ENCODE results near the gene CHRNA5.
A peak's percentile ranks its signal among the peaks of the same experiment; 100 is the strongest.

The CHRNA5 gene

GRCh38 chr15:78630886-78631633 is 65.7 kb downstream of the CHRNA5 start:
- Mint-ChIP-seq H3K4me3 (no peak overlapping the region), H3K27ac (no peak overlapping the region), H3K4me1 (no peaks in the 10 kb centered on the region), H3K36me3 (peaks cover 6% of the 10 kb centered on the region), H3K27me3 (peaks cover 24% of the 10 kb centered on the region), H3K9me3 (peaks cover 7% of the 10 kb centered on the region)
- DNase-seq (ENCODE audit: low spot score in 2 of 2) (no peak), ATAC-seq (ENCODE audit: low read depth) (no peak)

- H3K4me1 Mint-ChIP-seq: no peaks in the 10 kb centered on the region
- DNase-seq (ENCODE audit: low spot score in 2 of 2): no peak
- H3K27me3 Mint-ChIP-seq: peaks cover 27% of the 10 kb centered on the region
- peaks cover 7% of the 10 kb centered on the region for H3K9me3 Mint-ChIP-seq
- ATAC-seq (ENCODE audit: low read depth): no peak
- H3K36me3 Mint-ChIP-seq: peaks cover 6% of the 10 kb centered on the region
- no peak overlapping the region for H3K4me3 Mint-ChIP-seq
- no peak overlapping the region for H3K27ac Mint-ChIP-seq
These were observed 68.0 kb downstream of the CHRNA5 start for GRCh38 chr15:78633348-78633747.

GRCh38 chr15:78634210-78635145 is 69.2 kb downstream of the CHRNA5 start:
- Mint-ChIP-seq H3K4me1 (no peaks in the 10 kb centered on the region), H3K27ac (no peak overlapping the region), H3K36me3 (peaks cover 6% of the 10 kb centered on the region), H3K9me3 (peaks cover 7% of the 10 kb centered on the region), H3K4me3 (no peak overlapping the region), H3K27me3 (peaks cover 19% of the 10 kb centered on the region)
- DNase-seq (ENCODE audit: low spot score in 2 of 2) (no peak), ATAC-seq (ENCODE audit: low read depth) (no peak)

GRCh38 chr15:78635346-78635745 is 70.0 kb downstream of the CHRNA5 start:
- Mint-ChIP-seq H3K4me1 (no peaks in the 10 kb centered on the region), H3K27ac (no peak overlapping the region), H3K36me3 (peaks cover 6% of the 10 kb centered on the region), H3K9me3 (peaks cover 7% of the 10 kb centered on the region), H3K4me3 (no peak overlapping the region), H3K27me3 (peaks cover 19% of the 10 kb centered on the region)
- no peak for ATAC-seq (ENCODE audit: low read depth)
- DNase-seq (ENCODE audit: low spot score in 2 of 2): no peak

- H3K36me3 Mint-ChIP-seq: peaks cover 6% of the 10 kb centered on the region
- peaks cover 3% of the 10 kb centered on the region for H3K4me1 Mint-ChIP-seq
- ATAC-seq (ENCODE audit: low read depth) (no peak), DNase-seq (ENCODE audit: low spot score in 2 of 2) (no peak)
- peaks cover 20% of the 10 kb centered on the region for H3K27me3 Mint-ChIP-seq
- no peak overlapping the region for H3K27ac Mint-ChIP-seq
- H3K9me3 Mint-ChIP-seq: peaks cover 7% of the 10 kb centered on the region
- H3K4me3 Mint-ChIP-seq: no peak overlapping the region
These were observed 71.1 kb downstream of the CHRNA5 start for GRCh38 chr15:78636378-78636859.

GRCh38 chr15:78637776-78638435 is 72.6 kb downstream of the CHRNA5 start:
- H3K27ac Mint-ChIP-seq: no peak overlapping the region
- H3K36me3 Mint-ChIP-seq: peaks cover 3% of the 10 kb centered on the region
- no peak overlapping the region for H3K4me3 Mint-ChIP-seq
- peaks cover 17% of the 10 kb centered on the region for H3K27me3 Mint-ChIP-seq
- DNase-seq (ENCODE audit: low spot score in 2 of 2): no peak
- H3K4me1 Mint-ChIP-seq: peaks cover 4% of the 10 kb centered on the region
- no peak for ATAC-seq (ENCODE audit: low read depth)
- H3K9me3 Mint-ChIP-seq: peaks cover 4% of the 10 kb centered on the region

GRCh38 chr15:78638658-78639314 is 73.5 kb downstream of the CHRNA5 start:
- no peak overlapping the region for H3K4me3 Mint-ChIP-seq
- peaks cover 4% of the 10 kb centered on the region for H3K4me1 Mint-ChIP-seq
- peak; percentile 29 to 41 for DNase-seq (ENCODE audit: low spot score in 2 of 2)
- H3K9me3 Mint-ChIP-seq: no peaks in the 10 kb centered on the region
- H3K27me3 Mint-ChIP-seq: peaks cover 14% of the 10 kb centered on the region
- H3K27ac Mint-ChIP-seq: no peak overlapping the region
- no peaks in the 10 kb centered on the region for H3K36me3 Mint-ChIP-seq
- ATAC-seq (ENCODE audit: low read depth): peak; percentile 56

- DNase-seq (ENCODE audit: low spot score in 2 of 2) (no peak), ATAC-seq (ENCODE audit: low read depth) (peak; percentile 24)
- Mint-ChIP-seq H3K9me3 (peaks cover 1% of the 10 kb centered on the region), H3K4me1 (peaks cover 4% of the 10 kb centered on the region), H3K36me3 (no peaks in the 10 kb centered on the region), H3K4me3 (peak overlapping the region; percentile 19), H3K27ac (no peak overlapping the region), H3K27me3 (peaks cover 12% of the 10 kb centered on the region)
These were observed 75.3 kb downstream of the CHRNA5 start for GRCh38 chr15:78640527-78641101.

- Mint-ChIP-seq H3K36me3 (no peaks in the 10 kb centered on the region), H3K4me3 (peak within 1 kb of the TSS; percentile 83), H3K27ac (no peak within 1 kb of the TSS), H3K4me1 (peaks cover 4% of the 10 kb centered on the region), H3K9me3 (peaks cover 1% of the 10 kb centered on the region), H3K27me3 (peaks cover 10% of the 10 kb centered on the region)
- ATAC-seq (ENCODE audit: low read depth) (peak; percentile 58), DNase-seq (ENCODE audit: low spot score in 2 of 2) (no peak)
These were observed 75.9 kb downstream of the CHRNA5 start, which contains the start of gene CHRNB4 for GRCh38 chr15:78641102-78641748. CHRNB4 (minus strand) TSS chr15:78641210; CDS start chr15:78641133, 77 bp downstream.

- Mint-ChIP-seq H3K27me3 (peaks cover 10% of the 10 kb centered on the region), H3K4me3 (peak overlapping the region; percentile 83), H3K36me3 (no peaks in the 10 kb centered on the region), H3K4me1 (peaks cover 4% of the 10 kb centered on the region), H3K27ac (no peak overlapping the region), H3K9me3 (peaks cover 1% of the 10 kb centered on the region)
- ATAC-seq (ENCODE audit: low read depth) (no peak), DNase-seq (ENCODE audit: low spot score in 2 of 2) (no peak)
These were observed 76.5 kb downstream of the CHRNA5 start for GRCh38 chr15:78641749-78642275.

- H3K27me3 Mint-ChIP-seq: peaks cover 7% of the 10 kb centered on the region
- no peak for DNase-seq (ENCODE audit: low spot score in 2 of 2)
- H3K36me3 Mint-ChIP-seq: no peaks in the 10 kb centered on the region
- H3K27ac Mint-ChIP-seq: no peak overlapping the region
- no peak overlapping the region for H3K4me3 Mint-ChIP-seq
- H3K9me3 Mint-ChIP-seq: peaks cover 1% of the 10 kb centered on the region
- H3K4me1 Mint-ChIP-seq: peaks cover 4% of the 10 kb centered on the region
- ATAC-seq (ENCODE audit: low read depth): no peak
These were observed 77.0 kb downstream of the CHRNA5 start for GRCh38 chr15:78642331-78642730.
